ENCODE measurements around the gene FILIP1L.
A peak's percentile ranks its signal among the peaks of the same experiment; 100 is the strongest.

FILIP1L gene

GRCh38 chr3:99915906-99916432 is 198.3 kb downstream of the FILIP1L start:
- no peak for DNase-seq

- no peak for DNase-seq
These were observed 202.9 kb downstream of the FILIP1L start for GRCh38 chr3:99911433-99911832.

GRCh38 chr3:99910752-99911290 is 203.5 kb downstream of the FILIP1L start:
- no peak for DNase-seq

- no peak for DNase-seq
These were observed 204.4 kb downstream of the FILIP1L start for GRCh38 chr3:99909714-99910495.

GRCh38 chr3:99907959-99908544 is 206.2 kb downstream of the FILIP1L start:
- DNase-seq, result no peak

- no peak for DNase-seq
These were observed 210.4 kb downstream of the FILIP1L start for GRCh38 chr3:99903869-99904268.

- DNase-seq, result no peak
These were observed 212.2 kb downstream of the FILIP1L start for GRCh38 chr3:99902091-99902490.

GRCh38 chr3:99901200-99901926 is 212.9 kb downstream of the FILIP1L start:
- peak; percentile 54 for DNase-seq

GRCh38 chr3:99900248-99900647 is 214.1 kb downstream of the FILIP1L start:
- DNase-seq, result no peak

- no peak for DNase-seq
These were observed 214.7 kb downstream of the FILIP1L start for GRCh38 chr3:99899603-99900002.

GRCh38 chr3:99896482-99896881 is 217.8 kb downstream of the FILIP1L start:
- DNase-seq, result peak; percentile 70

GRCh38 chr3:99895703-99896441 is 218.4 kb downstream of the FILIP1L start:
- no peak for DNase-seq

- DNase-seq, result no peak
These were observed 219.1 kb downstream of the FILIP1L start for GRCh38 chr3:99895131-99895696.

GRCh38 chr3:99892332-99892731 is 222.0 kb downstream of the FILIP1L start:
- DNase-seq, result no peak

GRCh38 chr3:99891610-99892285 is 222.6 kb downstream of the FILIP1L start:
- DNase-seq, result no peak

- no peak for DNase-seq
These were observed 228.4 kb downstream of the FILIP1L start for GRCh38 chr3:99885851-99886250.

GRCh38 chr3:99885085-99885484 is 229.2 kb downstream of the FILIP1L start:
- no peak for DNase-seq

- DNase-seq, result no peak
These were observed 229.8 kb downstream of the FILIP1L start for GRCh38 chr3:99884484-99884883.

- no peak for DNase-seq
These were observed 230.6 kb downstream of the FILIP1L start for GRCh38 chr3:99883693-99884092.

- DNase-seq, result no peak
These were observed 231.2 kb downstream of the FILIP1L start for GRCh38 chr3:99883138-99883461.

- no peak for DNase-seq
These were observed 231.7 kb downstream of the FILIP1L start for GRCh38 chr3:99882436-99883137.
